Mammary epithelial cell (primary cell): Measurements from ENCODE around the gene NSF.
"Not testable (repeated sequence)": the region's sequence is repeated elsewhere in the genome, so short reads cannot be mapped to it uniquely, and the experiment has no call there.

Source experiments
- EZH2 ChIP-seq: IDR thresholded peaks from 2 replicates; pipeline ENCODE4 v1.6.1; 2012; ENCODE audit warnings: low read length, inconsistent platforms, borderline replicate concordance
- TF ChIP-seq, protein P1 (sequence below), 2 donors: IDR thresholded peaks in 1 of 2; conservative IDR thresholded peaks in 1 of 2; 2 replicates each; pipeline ENCODE4 v1.5.1; 2011 to 2012; ENCODE audit warnings: inconsistent platforms in 2 of 2, low read length in 2 of 2, mild to moderate bottlenecking in 2 of 2, control low read depth in 1 of 2, low read depth in 1 of 2; ENCODE audit not compliant: insufficient read depth in 1 of 2; ENCODE audit errors: extremely low read depth in 1 of 2

DNA sequence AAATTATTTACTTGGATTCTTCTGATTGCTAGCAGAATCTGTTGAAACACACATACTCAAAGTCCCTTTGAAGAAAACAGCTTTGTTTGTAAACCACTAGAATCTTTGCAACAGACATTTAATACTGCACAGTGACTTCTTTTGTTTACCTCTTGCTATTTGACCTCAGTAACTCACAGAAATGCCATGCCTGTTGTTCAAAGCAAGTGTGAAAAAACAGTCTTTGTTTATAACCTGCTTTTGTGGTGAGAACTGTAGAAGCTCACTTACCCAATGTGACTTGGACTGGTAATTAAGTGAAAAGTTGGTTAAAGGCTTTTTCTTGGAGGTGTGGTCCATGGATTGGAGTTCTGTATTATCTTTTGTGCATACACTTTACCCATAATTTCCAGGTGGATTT is 44.4 kb downstream of the NSF start:
- TF ChIP-seq, protein P1, sequence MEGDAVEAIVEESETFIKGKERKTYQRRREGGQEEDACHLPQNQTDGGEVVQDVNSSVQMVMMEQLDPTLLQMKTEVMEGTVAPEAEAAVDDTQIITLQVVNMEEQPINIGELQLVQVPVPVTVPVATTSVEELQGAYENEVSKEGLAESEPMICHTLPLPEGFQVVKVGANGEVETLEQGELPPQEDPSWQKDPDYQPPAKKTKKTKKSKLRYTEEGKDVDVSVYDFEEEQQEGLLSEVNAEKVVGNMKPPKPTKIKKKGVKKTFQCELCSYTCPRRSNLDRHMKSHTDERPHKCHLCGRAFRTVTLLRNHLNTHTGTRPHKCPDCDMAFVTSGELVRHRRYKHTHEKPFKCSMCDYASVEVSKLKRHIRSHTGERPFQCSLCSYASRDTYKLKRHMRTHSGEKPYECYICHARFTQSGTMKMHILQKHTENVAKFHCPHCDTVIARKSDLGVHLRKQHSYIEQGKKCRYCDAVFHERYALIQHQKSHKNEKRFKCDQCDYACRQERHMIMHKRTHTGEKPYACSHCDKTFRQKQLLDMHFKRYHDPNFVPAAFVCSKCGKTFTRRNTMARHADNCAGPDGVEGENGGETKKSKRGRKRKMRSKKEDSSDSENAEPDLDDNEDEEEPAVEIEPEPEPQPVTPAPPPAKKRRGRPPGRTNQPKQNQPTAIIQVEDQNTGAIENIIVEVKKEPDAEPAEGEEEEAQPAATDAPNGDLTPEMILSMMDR (conservative IDR thresholded peaks at IDR 0.05 in 1 of 2, IDR thresholded peaks at IDR 0.05 in 1 of 2; ENCODE audit: extremely low read depth in 1 of 2, insufficient read depth in 1 of 2, low read depth in 1 of 2, low read length in 2 of 2) = not testable (repeated sequence)
- not testable (repeated sequence) for TF ChIP-seq EZH2
